H7 (cell line): ENCODE results near the gene SOBP. TPM values are rescaled to one million over a fixed set of nuclear protein-coding genes. Genes with fewer than 3 reads are reported as not detected.
"Not testable (repeated sequence)": the region's sequence is repeated elsewhere in the genome, so short reads cannot be mapped to it uniquely, and the experiment has no call there.

Source experiments
- DNase-seq: peaks from one replicate; pipeline ENCODE4 v3.0.0; 2012
- H3K27me3 ChIP-seq: 2 replicates; pipeline ENCODE4 v1.6.0; 2011; ENCODE audit warnings: mild to moderate bottlenecking, low read length; ENCODE audit not compliant: control insufficient read depth, insufficient read depth
- H3K36me3 ChIP-seq: replicated peaks from 2 replicates; pipeline ENCODE4 v1.5.1; 2011; ENCODE audit warnings: low read length; ENCODE audit not compliant: control insufficient read depth, insufficient read depth
- H3K4me3 ChIP-seq: 2 replicates; pipeline ENCODE4 v1.5.1; 2011; ENCODE audit warnings: low read depth, mild to moderate bottlenecking, control low read depth, low read length, moderate library complexity; ENCODE audit not compliant: insufficient read depth
- total RNA-seq: library from RNA; depleted of rRNA; stranded (reverse); fragments of >200 nt; shearing (Covaris generic); gene quantifications from 2 replicates; pipeline ENCODE4 v1.2.3, GENCODE V29; 2014

SOBP gene
- total RNA-seq, 1 experiment from 2014 or later, result 1.3 TPM

DNA sequence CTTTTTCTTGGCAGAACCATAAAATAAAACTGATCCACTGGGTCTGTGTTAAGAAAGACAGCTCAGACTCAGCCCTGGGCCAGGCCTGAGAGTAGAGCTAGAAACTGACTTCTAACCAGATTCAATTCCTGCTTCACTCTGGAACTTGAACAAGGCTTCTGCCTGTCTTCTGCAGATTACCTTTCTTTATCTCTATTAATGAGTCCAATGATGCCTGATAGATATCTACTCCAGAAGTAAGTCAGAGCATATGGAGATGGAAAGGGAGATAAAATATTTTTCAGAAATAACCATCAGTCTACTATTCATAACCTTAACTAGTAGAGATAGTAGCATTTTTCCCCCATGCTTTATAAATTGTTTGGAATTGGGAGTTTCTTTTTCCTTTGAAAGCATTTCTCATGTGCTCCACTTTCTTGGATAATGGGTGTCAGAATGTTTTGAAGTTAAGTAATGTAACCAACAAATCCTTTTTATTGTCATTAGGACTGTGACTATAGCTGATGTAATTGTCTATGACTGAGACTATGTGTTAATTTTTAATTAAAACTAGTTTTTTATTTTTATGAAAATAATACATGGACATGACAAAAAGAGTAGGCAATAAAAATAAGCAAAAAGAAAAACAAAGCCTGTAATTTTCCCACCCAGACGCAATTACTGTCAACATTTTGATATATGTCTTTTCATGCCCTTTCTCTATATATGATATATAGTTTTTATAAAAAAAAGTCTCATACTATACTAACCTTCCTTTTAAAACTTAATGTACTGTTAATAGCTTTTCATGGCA is 7.2 kb downstream of the SOBP start:
- Histone ChIP-seq H3K27me3 (peaks cover 11% of the 10 kb centered on the region), H3K36me3 (no peaks in the 10 kb centered on the region), H3K4me3 (no peak overlapping the region)
- DNase-seq, result no peak

DNA sequence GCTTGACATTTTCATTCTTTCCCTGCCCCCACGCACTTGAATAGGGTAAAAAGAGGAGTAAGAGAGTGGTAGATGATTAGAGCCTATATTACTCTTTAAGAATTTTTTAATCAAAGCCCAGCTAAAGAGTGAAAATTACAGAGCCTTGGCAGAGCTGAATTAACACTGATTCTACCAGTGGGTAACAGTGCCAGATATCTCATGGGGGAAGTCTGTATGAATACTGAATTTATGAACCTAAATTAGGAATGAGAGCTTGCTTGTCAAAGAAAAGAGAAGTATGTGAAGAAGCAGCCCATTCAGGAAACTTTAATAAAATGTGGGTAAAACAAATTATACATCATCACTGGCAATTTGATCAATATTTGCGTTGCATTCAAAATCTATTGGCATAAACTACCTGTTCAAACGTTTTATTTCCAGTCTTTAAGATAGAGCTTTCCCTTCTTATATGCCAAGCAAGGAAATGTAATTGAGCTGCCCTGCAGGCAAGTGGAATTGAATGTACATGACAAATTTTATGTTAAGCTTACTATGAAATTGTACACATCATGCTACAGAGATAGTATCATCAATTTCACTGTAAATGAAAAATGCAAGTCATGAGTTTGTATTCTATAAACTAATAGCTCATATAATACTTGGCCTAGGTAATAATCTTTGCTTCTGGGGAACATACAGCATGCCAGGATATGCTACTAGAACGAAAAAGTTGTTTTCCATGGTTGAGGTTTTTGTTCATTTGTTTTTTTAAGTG is 14.5 kb downstream of the SOBP start:
- Histone ChIP-seq H3K27me3 (no peaks in the 10 kb centered on the region), H3K36me3 (no peaks in the 10 kb centered on the region), H3K4me3 (no peak overlapping the region)
- DNase-seq, result no peak

DNA sequence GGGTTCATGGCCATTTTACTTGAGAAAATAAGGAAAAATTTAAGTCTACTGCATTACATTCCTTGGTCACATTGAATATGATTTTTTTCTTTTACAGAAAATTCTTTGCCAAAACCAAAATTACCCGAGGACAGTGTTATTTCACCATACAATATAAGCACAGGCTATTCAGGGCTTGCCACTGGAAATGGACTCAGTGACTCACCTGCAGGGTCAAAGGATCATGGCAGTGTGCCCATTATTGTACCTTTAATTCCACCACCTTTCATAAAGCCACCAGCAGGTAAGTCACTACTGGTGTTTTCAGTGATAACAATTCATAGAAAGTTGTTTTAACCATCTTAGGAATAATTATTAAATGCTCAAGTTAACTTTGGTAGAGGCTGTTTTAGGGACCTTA is 16.2 kb downstream of the SOBP start:
- no peak for DNase-seq
- no peaks in the 10 kb centered on the region for H3K27me3 ChIP-seq
- no peak overlapping the region for H3K4me3 ChIP-seq
- no peaks in the 10 kb centered on the region for H3K36me3 ChIP-seq

DNA sequence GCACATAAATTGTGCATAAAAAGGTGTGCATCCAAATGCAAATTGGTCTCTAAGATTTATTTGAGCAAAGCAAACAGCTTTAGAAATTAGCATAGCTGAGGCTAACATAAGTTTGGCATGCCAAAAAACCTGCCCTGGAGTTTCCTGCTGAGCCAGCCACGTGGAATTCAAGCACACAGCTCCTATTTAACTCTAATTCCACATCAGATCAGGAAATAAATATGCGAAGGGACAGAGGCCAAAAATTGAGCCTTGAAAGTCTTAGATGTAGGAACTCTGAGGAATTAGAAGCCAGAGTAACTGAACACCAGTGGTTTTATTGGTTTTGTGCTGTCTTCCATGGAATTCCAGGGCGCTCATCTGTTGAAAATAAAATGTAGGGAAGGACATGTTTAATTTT is 19.6 kb downstream of the SOBP start:
- no peaks in the 10 kb centered on the region for H3K27me3 ChIP-seq

DNA sequence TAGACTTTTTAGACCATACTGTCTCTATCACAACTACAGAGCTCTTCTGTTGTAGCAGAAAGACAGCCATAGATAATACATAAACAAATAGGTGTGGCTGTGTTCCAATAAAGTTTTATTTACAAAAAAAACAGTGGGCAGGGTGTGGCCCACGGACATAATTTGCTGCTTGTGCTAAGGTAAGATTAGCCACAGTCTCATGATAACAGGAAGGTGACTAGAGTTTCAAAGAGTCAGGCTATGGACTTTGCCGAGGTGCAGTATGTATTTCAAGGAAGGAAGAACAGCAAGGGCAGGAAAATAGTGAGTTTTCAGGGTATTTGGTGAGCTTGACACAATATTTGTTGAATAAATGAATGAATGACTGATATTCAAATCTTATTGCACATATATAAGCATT is 20.2 kb downstream of the SOBP start:
- DNase-seq, result no peak
- Histone ChIP-seq H3K36me3 (no peaks in the 10 kb centered on the region), H3K27me3 (no peaks in the 10 kb centered on the region), H3K4me3 (no peak overlapping the region)

More for the DNA sequence above, 19.6 kb downstream of the SOBP start:
- Histone ChIP-seq H3K4me3 (no peak overlapping the region), H3K36me3 (no peaks in the 10 kb centered on the region)
- no peak for DNase-seq

DNA sequence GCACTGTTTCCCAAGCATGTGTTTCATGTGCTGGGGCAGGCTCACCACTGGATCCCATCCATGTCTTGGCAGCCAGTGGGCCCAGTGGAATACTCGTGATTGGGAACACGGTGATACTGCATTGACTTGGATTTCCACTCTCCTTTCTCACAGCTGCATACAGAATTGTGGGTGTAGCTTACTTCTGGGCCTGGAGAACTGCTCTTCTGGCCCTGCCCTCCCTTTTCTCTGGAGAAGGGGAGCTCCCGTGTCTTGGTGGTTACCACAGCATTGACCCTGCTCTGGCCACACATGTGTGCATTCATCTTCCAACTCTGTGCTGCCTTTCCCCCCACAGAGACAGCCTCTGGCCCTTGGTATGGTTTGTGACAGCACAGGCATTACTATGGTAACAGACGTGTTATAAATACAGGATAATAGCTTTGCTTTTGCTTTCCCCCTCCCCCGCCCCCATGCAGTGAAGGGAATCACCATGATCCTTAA is 21.6 kb downstream of the SOBP start:
- no peak overlapping the region for H3K4me3 ChIP-seq
- no peaks in the 10 kb centered on the region for H3K27me3 ChIP-seq
- H3K36me3 ChIP-seq, result no peaks in the 10 kb centered on the region
- no peak for DNase-seq

DNA sequence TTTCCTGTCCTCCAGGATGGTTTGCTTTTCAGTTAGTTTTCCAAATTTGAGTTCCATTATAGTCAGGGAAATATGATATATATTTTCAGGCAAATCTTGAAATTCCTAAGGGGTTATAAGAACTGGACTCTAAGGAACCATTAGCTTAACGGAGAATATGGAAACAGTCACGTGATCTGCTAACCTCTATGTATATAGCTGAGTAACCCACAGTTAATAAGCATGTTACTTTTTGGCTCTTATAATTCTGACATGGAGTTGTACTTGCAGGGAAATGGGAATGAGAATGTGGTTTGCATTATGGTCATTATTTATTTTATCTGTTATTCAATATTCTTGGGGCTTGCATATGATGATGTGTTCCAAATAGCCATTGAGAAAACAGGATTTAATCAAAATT is 23.3 kb downstream of the SOBP start:
- Histone ChIP-seq H3K36me3 (no peaks in the 10 kb centered on the region; the same call in 1 of the 2 replicates), H3K27me3 (no peaks in the 10 kb centered on the region), H3K4me3 (no peak overlapping the region)
- DNase-seq, result no peak

DNA sequence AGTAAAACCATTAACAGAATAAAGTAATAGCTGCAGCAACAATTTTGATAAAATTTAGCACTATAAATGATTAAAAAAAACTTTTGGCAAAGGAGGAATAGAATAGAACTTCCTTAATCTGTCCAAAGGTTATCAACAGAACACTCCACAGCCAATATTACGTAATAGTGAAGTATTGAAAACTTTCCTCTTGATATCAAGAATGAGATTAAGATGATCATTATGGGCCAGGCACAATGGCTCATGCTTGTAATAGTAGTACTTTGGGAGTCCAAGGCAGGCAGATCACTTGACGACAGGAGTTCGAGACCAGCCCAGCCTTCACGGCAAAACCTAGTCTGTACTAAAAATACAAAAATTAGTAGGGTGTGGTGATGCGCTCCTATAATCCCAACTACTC is 26.0 kb downstream of the SOBP start:
- no peaks in the 10 kb centered on the region for H3K27me3 ChIP-seq
- no peak for DNase-seq
- H3K36me3 ChIP-seq, result no peaks in the 10 kb centered on the region; the same call in 1 of the 2 replicates
- no peak overlapping the region for H3K4me3 ChIP-seq

DNA sequence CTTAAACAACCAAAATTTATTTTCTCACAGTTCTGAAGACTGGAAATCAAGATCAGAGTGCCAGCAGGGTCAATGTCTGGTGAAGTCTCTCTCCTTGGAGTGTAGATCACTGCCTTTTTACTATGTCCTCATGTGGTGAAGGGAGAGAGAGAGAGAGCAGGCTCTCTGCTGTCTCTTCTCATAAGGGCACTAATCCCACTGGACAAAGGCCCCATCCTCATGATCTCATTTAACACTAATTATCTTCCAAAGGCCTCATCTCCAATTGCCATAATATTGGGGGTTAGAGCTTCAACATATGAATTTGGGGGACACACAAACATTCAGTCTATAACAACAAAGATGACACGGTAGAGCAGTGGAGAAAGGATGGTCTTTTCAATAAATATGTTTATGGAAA is 27.4 kb downstream of the SOBP start:
- no peak overlapping the region for H3K4me3 ChIP-seq
- no peaks in the 10 kb centered on the region; the same call in 1 of the 2 replicates for H3K36me3 ChIP-seq
- DNase-seq, result no peak
- H3K27me3 ChIP-seq, result no peaks in the 10 kb centered on the region

DNA sequence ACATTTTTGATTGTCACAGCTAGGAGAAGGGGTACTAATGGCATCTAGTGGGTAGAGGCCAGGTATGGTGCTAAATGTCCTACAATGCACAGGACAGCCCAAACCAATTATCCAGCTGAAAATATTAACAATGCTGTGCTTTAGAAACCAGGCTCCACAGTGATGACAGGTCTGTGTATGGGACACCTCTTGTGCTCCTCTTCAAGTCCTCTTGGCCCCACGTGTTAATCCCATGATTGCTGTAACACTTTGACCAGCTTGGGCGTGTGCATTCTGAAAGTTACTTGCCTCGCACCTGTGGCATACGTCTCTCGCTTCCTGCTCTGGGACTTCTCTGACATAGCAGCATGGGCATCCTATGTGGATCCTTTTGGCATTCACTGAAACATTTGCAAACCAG is 29.3 kb downstream of the SOBP start:
- not testable (repeated sequence) for H3K4me3 ChIP-seq, H3K36me3 ChIP-seq, DNase-seq, H3K27me3 ChIP-seq

DNA sequence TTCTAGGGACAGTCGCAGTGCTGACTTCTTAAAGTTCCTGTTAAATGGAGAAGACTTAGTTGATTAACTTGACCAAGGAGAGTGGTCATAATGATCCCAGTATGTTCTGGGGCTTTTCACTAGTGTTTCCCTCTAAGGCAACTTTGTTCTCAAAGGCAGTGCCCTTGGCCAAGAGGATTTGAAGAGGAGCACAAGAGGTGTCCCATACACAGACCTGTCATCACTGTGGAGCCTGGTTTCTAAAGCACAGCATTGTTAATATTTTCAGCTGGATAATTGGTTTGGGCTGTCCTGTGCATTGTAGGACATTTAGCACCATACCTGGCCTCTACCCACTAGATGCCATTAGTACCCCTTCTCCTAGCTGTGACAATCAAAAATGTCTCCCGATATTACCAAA is 30.8 kb downstream of the SOBP start:
- H3K27me3 ChIP-seq, H3K4me3 ChIP-seq, H3K36me3 ChIP-seq, DNase-seq: not testable (repeated sequence)

DNA sequence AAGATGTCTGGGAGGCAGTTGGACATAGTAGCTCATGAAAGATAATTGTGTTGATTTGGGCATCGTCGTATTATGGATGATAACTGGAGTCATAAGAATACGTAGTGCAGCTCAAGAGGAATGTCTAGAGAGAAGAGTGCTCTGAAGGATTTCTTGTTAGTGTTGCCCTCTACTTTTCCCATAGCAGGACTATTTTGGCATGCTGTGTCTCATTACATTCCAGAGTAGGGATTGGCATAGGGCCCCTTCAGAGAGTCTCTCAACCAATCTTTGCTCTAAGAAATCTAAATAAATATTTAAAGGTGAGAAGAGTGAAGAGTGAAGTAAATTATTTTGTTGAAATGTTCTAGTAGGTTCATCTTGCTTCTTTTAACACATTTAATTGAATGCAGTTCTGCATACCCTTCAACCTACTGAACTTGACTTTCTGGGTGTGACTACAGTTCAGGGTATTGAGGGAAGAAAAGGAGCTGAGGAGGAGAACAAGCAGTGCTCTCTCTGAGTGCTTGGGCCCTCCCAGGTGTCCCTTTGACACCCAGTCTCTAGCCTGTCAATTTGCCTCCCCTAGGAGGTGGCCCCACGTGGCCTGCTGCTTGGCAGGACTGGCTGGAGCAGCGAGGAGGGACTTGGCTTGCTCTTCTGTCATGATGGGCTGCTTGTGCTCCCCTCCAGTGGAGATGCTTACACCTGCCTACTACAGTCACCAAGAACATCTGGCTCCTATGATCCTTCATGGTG is 33.3 kb downstream of the SOBP start:
- Histone ChIP-seq H3K36me3 (no peaks in the 10 kb centered on the region), H3K27me3 (no peaks in the 10 kb centered on the region), H3K4me3 (no peak overlapping the region)
- DNase-seq, result no peak

DNA sequence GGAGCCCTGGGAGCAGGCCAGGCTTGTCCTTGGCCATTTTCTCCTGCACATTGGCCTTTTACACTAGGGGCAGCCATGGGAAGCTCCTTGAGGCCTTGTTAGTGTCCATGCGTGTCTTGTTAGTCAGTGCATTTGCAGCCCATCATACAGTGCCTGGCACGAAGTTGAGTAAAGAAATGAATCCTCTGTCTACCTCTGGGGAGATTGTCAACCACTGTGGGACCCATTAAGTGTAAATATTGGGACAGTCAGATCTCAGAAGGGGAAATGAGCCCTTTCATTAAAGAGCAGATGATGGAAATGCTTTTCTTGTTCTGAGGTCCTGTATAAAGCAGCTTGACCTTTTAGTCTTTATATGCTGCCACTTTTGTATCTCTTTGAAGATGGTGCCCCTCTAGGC is 33.9 kb downstream of the SOBP start:
- H3K27me3 ChIP-seq, result no peaks in the 10 kb centered on the region
- H3K36me3 ChIP-seq, result no peaks in the 10 kb centered on the region
- no peak overlapping the region for H3K4me3 ChIP-seq
- DNase-seq, result no peak

DNA sequence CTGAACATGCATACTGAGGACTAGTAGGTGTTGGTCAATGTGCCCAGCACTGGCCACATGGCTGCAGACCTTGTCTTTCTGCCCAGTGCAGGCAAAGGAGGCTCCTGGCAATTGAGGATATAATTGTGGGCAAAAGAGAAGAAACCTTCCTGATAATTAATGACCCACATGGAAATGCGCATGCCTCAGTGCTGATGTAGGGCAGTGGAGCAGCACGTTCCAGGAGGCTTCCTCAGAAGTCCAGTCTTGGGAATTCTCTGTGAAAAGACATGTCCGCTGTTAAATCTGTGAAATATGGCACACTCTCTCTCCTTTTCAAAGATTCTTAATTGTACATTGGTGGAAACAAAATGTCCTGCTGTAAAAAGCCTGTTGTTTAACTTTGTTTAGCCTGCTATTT is 34.7 kb downstream of the SOBP start:
- DNase-seq, result no peak
- Histone ChIP-seq H3K36me3 (no peaks in the 10 kb centered on the region), H3K4me3 (no peak overlapping the region), H3K27me3 (no peaks in the 10 kb centered on the region)

DNA sequence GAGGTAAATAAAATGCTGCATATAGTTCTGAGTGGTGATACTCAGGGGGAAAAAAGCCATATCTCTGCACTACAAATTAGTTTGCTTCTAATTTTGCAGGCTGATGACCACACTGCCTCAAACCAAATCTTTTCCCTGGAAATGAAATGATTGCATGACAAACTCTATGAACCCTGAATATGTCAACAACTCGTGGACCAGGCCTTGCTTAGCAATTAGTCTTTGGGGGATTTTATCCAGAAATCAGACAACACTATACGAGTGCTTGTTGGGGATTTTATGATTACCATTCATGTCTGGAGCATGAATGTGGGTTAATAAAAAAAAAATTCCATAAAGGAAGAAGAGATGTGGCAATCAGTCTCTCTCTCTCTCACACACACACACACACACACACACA is 42.0 kb downstream of the SOBP start:
- H3K4me3 ChIP-seq, result no peak overlapping the region
- no peaks in the 10 kb centered on the region for H3K27me3 ChIP-seq
- DNase-seq, result no peak
- no peaks in the 10 kb centered on the region for H3K36me3 ChIP-seq
